GM21381 (cell line): ENCODE data around the gene UBTD2.
"Not testable (repeated sequence)": the region's sequence is repeated elsewhere in the genome, so short reads cannot be mapped to it uniquely, and the experiment has no call there.

Experiments used
- ATAC-seq: cut with Tn5 transposase; IDR thresholded peaks from one replicate; pipeline ENCODE4 v1.9.1; 2021; ENCODE audit warnings: mild to moderate bottlenecking, moderate library complexity; ENCODE audit not compliant: unreplicated experiment

UBTD2 gene

GRCh38 chr5:172199446-172199845, 84.1 kb downstream of the UBTD2 start:
- no peak for ATAC-seq

GRCh38 chr5:172197775-172198174, 85.8 kb downstream of the UBTD2 start:
- ATAC-seq, result not testable (repeated sequence)

GRCh38 chr5:172194985-172195774, 88.4 kb downstream of the UBTD2 start:
- no peak for ATAC-seq

GRCh38 chr5:172193872-172194271, 89.7 kb downstream of the UBTD2 start, which contains the start of gene EFCAB9:
Gene EFCAB9, plus strand, starts transcription at chr5:172194172. Its CDS starts 1 bp downstream, at chr5:172194173.
- ATAC-seq, result no peak

- ATAC-seq, result no peak
These were observed 93.8 kb downstream of the UBTD2 start for GRCh38 chr5:172189693-172190296.

GRCh38 chr5:172188893-172189692, 94.5 kb downstream of the UBTD2 start:
- no peak for ATAC-seq

- ATAC-seq, result peak; percentile 64
These were observed 95.3 kb downstream of the UBTD2 start, which contains the start of gene STK10 for GRCh38 chr5:172188033-172188892. Gene STK10, minus strand, starts transcription at chr5:172188224. Its CDS starts 182 bp downstream, at chr5:172188042.

GRCh38 chr5:172187118-172188032, 96.2 kb downstream of the UBTD2 start:
- ATAC-seq, result peak; percentile 25

- no peak for ATAC-seq
These were observed 97.4 kb downstream of the UBTD2 start for GRCh38 chr5:172186114-172186695.

GRCh38 chr5:172185096-172185461, 98.5 kb downstream of the UBTD2 start:
- no peak for ATAC-seq

GRCh38 chr5:172183881-172184280, 99.7 kb downstream of the UBTD2 start:
- ATAC-seq, result no peak

- no peak for ATAC-seq
These were observed 101.3 kb downstream of the UBTD2 start for GRCh38 chr5:172182291-172182690.

GRCh38 chr5:172180936-172181335, 102.6 kb downstream of the UBTD2 start:
- no peak for ATAC-seq

GRCh38 chr5:172178991-172179989, 104.3 kb downstream of the UBTD2 start:
- peak; percentile 29 for ATAC-seq

- ATAC-seq, result no peak
These were observed 105.1 kb downstream of the UBTD2 start for GRCh38 chr5:172178301-172178987.

- no peak for ATAC-seq
These were observed 106.4 kb downstream of the UBTD2 start for GRCh38 chr5:172177176-172177575.

GRCh38 chr5:172175263-172175719, 108.3 kb downstream of the UBTD2 start:
- peak; percentile 51 for ATAC-seq
